NCI-H1048 (cell line): ENCODE measurements around the gene FANCC.

Source experiments
- DNase-seq: peaks from one replicate; lab custom pipeline; 2025; lab: John Stamatoyannopoulos, UW

Gene FANCC

DNA sequence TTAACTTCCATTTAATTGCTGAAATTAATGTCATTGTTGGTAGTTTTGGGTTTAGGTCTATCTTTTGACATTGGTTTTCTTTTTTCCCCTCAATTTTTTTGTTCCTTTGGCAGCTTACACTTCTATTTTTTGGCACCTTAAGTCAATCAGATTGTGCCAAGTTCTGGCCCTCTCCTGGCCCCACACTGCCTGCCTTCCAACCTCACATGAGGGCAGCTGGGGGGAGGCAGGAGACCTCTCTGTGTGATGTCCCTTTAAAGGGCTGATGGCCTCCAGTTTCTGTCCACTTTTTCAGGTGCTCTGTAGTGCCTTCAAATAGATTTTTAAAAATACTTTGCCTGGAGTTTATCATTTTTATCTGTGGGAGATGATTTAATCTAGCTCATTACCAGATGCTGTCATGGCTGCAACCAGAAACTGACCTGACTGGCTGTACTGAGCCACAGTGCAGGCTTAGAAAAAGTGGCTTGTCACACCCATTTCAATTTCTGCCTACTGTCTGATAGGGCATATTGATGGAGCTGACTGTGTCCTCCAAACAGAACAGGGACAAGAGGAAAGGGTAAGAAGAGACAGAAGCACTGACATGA is 196.6 kb downstream of the FANCC start:
- no peak for DNase-seq

GRCh38 chr9:95118596-95118995 is 198.9 kb downstream of the FANCC start:
- DNase-seq: no peak

DNA sequence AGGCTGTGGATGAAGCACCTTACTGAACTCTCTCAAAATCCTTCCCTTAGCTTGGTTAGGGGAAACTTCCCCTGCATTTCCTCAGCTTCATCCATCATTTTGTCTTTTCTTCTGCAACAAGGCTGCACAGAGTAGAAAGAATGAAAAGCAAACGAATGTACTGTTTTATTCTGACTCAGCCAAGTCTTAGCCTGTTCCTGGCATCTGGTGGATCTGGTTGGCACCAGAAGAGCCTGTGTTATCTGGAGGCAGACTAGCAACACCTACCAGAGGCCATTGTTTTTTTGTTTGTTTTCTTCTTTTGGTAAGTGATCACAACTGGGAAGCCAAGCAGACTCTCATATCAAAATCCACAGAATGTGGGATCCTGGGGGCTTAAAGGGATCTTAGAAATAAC is 200.7 kb downstream of the FANCC start:
- no peak for DNase-seq

DNA sequence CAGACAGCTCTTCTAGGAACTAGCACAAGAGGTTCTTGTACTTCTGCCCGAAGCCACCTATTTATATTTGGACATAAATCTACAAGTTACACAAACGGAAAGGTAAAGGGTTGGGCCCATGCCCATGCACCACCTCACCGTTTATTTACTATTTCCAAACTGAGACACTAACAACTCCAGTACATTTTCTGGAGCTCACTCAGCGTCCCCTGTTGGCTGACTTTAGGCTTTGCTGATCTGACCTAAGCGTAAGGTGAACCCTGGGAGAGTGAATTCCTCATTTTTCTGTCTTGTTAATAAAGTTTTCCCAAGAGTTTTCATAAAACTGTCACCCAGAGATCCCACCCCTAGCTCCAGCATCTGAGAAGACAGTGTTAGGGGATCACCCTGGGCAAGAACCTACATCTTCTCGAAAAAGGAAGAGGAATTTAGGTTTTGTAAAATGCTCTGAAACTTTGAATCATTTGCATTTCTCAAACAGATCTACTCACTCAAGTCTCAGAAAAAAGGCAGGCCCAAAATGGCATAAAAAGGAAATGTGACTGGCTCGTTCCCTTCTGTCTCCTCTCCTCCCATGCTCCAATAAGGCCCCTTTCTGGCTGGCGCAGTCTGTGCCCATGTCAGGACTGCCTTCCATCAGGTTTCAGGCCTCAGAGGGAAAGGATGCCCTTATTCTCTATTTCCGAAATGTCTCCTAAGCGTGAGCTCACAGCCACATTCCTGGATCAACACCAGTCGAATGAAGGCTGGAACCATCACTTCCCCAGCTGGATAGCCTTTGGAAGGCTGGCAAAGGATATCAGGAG is 201.3 kb downstream of the FANCC start:
- DNase-seq: no peak

GRCh38 chr9:95115104-95115503 is 202.4 kb downstream of the FANCC start:
- no peak for DNase-seq

DNA sequence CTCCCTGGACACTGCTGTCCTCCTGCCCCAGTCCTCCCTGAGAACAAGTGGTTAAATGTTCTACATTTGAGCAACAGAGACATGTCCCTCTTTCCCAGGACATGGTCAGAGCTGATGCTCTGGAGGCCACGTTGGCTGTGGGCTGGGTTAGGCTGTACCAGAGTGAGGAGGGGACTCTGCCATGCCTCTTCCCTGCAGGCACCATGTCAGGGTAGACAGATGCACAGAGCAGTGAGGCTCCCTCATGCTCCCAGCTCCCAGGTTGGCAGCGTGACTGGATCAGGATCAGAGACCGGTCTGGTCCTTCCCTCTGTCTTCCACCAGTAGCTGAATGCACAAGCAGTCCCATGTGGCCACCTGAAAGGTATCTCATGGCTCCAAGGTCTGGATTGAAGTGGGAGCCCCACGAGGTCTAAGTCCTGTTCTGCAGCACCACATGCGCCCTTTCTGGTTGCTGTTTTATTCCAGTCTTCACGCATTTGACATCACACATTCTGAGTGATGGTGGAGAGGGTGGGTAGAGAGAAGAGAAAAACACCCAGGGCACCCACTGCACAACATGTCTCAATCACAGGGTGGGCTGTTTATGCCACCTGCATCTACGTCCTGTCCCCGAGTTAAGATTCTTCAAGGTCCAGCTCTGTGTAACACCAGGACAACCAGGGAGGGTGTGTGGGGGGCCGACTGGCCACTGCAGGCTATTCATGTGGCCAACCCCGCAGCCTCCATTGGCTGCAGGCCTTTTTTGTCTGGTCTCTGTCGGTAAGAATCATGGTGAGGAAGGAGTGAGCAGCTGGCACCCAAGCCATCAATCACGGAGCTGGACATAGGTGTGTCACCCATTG is 204.9 kb downstream of the FANCC start:
- no peak for DNase-seq

DNA sequence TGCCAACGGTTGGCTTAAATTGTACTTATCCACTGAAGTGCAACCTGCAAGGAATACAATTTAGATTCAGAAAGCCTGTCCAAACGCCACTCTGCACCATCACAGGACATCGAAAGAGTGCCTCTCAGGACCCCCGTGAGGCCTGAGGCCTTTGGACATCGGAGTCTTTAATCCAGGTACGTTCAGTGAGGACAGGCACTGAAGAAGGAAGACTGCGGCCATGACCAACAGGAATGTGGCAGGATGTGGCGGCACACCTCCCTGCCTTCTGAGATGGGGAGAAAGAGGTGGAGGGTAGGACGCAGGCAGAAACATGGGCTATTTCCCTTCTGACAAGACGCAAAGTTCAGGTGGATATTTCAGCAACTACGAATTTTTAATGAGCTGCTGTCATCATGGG is 205.8 kb downstream of the FANCC start:
- no peak for DNase-seq

- no peak for DNase-seq
These were observed 206.5 kb downstream of the FANCC start for GRCh38 chr9:95110921-95111525.

DNA sequence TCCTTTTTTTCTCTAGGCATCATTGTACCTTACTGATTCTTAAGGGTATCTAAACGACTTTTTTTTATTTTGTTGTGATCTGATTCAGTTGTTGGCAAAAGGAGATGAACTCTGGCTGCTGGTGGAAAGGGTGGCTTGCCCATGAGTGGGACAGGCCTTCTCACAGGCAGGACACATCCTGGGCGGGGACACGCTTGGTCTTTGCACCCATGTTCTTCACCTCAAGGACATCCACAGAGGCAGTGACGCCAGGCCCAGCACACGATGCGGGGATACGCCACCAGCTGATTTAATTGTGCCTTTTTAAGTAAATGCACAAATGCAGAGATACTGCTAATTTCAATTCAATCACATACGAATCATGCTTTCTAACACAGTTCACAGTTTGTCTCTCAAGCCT is 208.1 kb downstream of the FANCC start:
- no peak for DNase-seq

DNA sequence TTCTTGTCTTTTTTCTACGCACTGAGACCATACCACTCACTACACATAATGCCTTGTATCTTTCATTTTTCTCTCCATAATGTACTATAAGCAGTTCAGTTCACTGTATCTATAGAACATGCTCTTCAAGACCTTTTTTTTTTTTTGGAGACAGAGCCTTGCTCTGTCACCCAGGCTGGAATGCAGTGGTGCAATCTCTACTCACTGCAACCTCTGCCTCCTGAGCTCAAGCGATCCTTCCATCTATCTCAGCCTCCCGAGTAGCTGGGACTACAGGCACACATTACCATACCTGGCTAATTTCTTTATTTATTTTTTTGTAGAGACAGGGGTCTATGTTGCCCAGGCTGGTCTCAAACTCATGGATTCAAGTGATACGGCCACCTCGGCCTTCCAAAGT is 208.7 kb downstream of the FANCC start:
- no peak for DNase-seq

- DNase-seq: no peak
These were observed 209.5 kb downstream of the FANCC start for GRCh38 chr9:95107976-95108375.

DNA sequence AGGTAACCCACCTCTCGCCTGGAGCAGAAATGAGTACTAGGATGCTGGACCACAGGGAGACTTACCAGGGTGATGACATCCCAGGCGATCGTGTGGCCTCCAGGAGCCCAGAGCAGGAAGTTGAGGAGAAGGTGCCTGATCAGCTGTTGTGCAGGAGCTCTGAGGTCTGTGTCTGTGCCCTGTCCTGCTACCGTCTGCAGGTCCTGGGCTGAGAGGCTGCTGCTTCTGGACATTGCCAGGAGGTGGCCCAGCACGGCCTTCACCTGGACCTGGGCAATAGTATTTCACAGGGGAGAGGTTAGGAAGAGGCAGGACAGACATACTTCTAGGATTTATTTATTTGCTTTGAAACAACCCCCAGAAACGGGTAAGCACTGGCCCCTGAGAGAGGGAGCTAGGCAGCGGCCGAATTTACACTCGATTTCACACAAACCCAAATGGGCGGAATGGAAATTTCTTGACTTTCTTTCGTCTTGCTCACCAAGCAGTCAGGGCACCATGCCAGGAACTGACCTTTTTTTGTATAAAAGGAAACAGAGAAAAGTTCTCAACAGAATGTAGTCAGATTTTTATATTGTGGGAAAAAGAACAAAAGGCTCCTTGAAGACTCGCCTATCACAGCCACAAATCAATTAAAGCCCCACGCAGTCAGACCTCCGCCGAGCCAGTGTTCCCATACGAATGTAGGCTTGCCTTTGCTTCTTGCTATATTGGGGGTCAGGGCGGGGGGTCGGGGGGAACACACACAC is 210.3 kb downstream of the FANCC start:
- DNase-seq: no peak

- no peak for DNase-seq
These were observed 211.8 kb downstream of the FANCC start for GRCh38 chr9:95105519-95106287.

DNA sequence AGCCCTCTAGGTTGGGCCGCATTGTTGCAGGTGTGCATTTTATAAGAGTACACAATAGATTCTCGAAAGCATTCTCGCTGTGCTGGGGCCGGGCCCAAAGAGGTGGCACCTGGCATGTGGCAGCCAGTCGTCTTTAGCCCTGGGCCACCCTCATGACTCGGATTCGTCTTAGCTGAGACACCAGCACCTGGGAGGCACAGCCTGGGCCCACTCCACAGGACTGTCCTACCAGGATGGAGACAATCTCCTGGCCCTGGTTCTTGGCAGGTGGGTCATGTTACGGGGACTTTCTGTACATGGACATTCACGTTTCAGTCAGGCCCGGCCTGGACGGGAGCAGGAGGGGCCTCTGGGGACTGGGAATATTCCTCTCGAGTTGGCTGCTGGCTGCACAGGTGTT is 212.5 kb downstream of the FANCC start:
- DNase-seq: no peak

DNA sequence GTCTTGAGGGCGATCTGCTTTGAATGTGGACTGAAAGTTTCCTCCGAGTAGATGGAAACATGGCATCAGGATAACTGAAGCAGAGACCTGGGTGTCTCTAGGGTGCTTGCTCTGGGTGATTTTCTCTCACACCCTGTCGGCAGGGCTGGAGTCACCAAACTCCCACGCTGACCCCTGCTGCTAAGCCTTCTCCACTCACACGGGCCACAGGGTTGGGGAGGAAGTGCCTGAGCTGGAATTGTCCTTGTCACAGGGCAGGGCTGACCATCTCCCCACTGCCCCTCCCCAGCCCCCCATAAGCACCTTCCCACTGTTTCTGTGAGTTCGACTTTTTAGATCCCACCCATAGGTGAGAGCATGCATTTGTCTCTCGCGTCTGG is 212.9 kb downstream of the FANCC start:
- no peak for DNase-seq

DNA sequence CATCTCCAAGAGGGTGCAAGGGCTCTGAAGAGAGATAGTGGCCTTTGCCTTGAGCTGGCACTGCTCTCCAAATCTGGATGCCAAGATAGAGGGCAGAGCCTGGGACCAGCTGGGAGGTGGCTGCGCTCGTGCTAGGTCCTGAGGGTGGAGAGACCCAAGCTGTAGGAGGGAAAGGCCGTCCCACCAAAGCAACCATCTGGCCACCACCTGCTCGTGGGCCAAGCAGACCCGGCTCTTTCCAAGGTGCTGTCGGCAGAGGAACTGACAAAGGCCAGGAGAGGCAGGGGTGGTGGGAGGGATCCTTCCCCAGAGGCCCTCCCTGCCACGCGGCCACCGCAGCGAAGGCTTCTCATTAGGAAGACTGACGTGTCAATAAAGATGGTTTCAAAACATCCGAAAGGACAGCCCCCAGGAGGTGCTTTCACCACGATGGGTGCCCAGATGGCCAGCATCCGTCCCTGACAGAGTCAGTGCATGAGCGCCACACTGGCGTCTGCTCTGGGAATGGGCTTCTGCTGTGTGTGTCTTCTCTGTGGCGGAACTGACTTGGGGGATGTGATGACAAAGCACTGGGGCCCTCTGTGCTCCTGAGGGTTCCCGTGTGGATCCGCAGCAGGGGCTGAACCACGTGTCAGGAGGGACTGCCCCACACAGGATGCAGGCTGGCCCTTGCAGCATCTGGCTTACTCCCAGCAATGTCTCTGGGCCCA is 213.5 kb downstream of the FANCC start:
- DNase-seq: no peak

- DNase-seq: no peak
These were observed 214.2 kb downstream of the FANCC start for GRCh38 chr9:95103281-95103771.

DNA sequence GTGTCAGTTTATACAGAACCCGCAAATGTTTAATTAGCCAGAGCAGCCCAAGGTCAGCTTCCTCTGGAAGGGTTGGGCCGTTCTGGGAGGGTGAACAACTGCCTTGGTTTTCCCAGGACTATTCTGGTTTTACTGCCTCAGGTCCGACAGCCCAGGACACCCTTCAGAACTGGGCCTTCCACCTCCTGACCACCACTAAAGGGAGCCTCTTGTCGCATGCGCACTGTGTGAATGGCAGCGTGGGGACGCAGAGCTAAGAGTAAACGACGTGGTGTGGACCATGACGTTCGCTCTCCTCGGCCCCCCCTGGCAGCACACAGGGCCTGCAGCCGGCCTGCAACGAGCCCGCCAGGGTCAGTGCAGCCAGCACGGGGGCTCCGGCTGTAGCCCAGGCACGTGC is 214.9 kb downstream of the FANCC start:
- no peak for DNase-seq

- DNase-seq: no peak
These were observed 215.5 kb downstream of the FANCC start for GRCh38 chr9:95102001-95102433.

- DNase-seq: no peak
These were observed 216.2 kb downstream of the FANCC start for GRCh38 chr9:95101326-95101725.
